ENCODE measurements around the gene ASIC5. TPM values are rescaled to one million over a fixed set of nuclear protein-coding genes. Genes with fewer than 3 reads are reported as not detected.

Gene ASIC5
- total RNA-seq, 2 donors from 2014 or later, result not detected

Other genes starting within 250 kb of the ASIC5 start
- gene GUCY1A1, start 199.4 kb downstream of the ASIC5 start, total RNA-seq, result 10 to 100 TPM; 34.2 to 53.5 TPM
- gene GUCY1B1, start 107.3 kb downstream of the ASIC5 start, total RNA-seq, result 10 to 100 TPM; 10.5 to 14.4 TPM
- not detected for gene TDO2, start 37.4 kb upstream of the ASIC5 start, total RNA-seq
- 10 to 100 TPM; 10.0 to 10.2 TPM for gene CTSO, start 87.6 kb upstream of the ASIC5 start, total RNA-seq